GM18870 (cell line): ENCODE measurements around the gene EDNRA.

Experiments used
- ATAC-seq: cut with Tn5 transposase; IDR thresholded peaks from one replicate; pipeline ENCODE4 v1.9.1; 2021; ENCODE audit warnings: moderate library complexity; ENCODE audit not compliant: unreplicated experiment

Gene EDNRA

GRCh38 chr4:147538711-147539110, 57.8 kb downstream of the EDNRA start:
- ATAC-seq: no peak

GRCh38 chr4:147539959-147540358, 59.1 kb downstream of the EDNRA start:
- no peak for ATAC-seq

GRCh38 chr4:147542229-147542990, 61.5 kb downstream of the EDNRA start:
- ATAC-seq: no peak

- ATAC-seq: no peak
These were observed 62.1 kb downstream of the EDNRA start for GRCh38 chr4:147543034-147543433.

- no peak for ATAC-seq
These were observed 65.5 kb downstream of the EDNRA start for GRCh38 chr4:147546349-147546748.

GRCh38 chr4:147547314-147548056, 66.6 kb downstream of the EDNRA start:
- ATAC-seq: peak; percentile 49

- ATAC-seq: no peak
These were observed 67.4 kb downstream of the EDNRA start for GRCh38 chr4:147548256-147548655.

- peak; percentile 81 for ATAC-seq
These were observed 69.8 kb downstream of the EDNRA start for GRCh38 chr4:147550626-147551246.

- ATAC-seq: no peak
These were observed 79.7 kb downstream of the EDNRA start for GRCh38 chr4:147560625-147561024.

- no peak for ATAC-seq
These were observed 85.9 kb downstream of the EDNRA start for GRCh38 chr4:147566762-147567161.

GRCh38 chr4:147567276-147567675, 86.4 kb downstream of the EDNRA start:
- no peak for ATAC-seq

- ATAC-seq: no peak
These were observed 89.7 kb downstream of the EDNRA start for GRCh38 chr4:147570616-147571015.

- no peak for ATAC-seq
These were observed 90.3 kb downstream of the EDNRA start for GRCh38 chr4:147571036-147571770.

- no peak for ATAC-seq
These were observed 95.2 kb downstream of the EDNRA start for GRCh38 chr4:147576084-147576483.

GRCh38 chr4:147578051-147578476, 97.2 kb downstream of the EDNRA start:
- no peak for ATAC-seq

- ATAC-seq: no peak
These were observed 97.7 kb downstream of the EDNRA start for GRCh38 chr4:147578593-147578992.

GRCh38 chr4:147580396-147580795, 99.5 kb downstream of the EDNRA start:
- ATAC-seq: no peak

GRCh38 chr4:147581606-147582350, 100.9 kb downstream of the EDNRA start:
- no peak for ATAC-seq

GRCh38 chr4:147582386-147583060, 101.6 kb downstream of the EDNRA start:
- ATAC-seq: no peak

- ATAC-seq: no peak
These were observed 103.0 kb downstream of the EDNRA start for GRCh38 chr4:147583876-147584275.
